Measurements from ENCODE around the gene TSPEAR.
"Not testable (repeated sequence)": the region's sequence is repeated elsewhere in the genome, so short reads cannot be mapped to it uniquely, and the experiment has no call there.

Gene TSPEAR

GRCh38 chr21:44697172-44697810, 14.1 kb downstream of the TSPEAR start, which contains the start of gene KRTAP10-12:
Gene KRTAP10-12, plus strand, starts transcription at chr21:44697172. Its CDS starts 30 bp downstream, at chr21:44697202.
- TF ChIP-seq REST (IDR thresholded peaks at IDR 0.05; ENCODE audit: insufficient read depth in 1 of 2, low read depth in 2 of 2, low read length in 2 of 2); POLR2AphosphoS5 (IDR thresholded peaks at IDR 0.05; ENCODE audit: low read depth, low read length); TAF1 (IDR thresholded peaks at IDR 0.05; ENCODE audit: borderline replicate concordance, insufficient read depth, low read length): not testable (repeated sequence)

- TF ChIP-seq REST (IDR thresholded peaks at IDR 0.05; ENCODE audit: insufficient read depth in 1 of 2, low read depth in 2 of 2, low read length in 2 of 2) (no peak), SIN3A (IDR thresholded peaks at IDR 0.05; ENCODE audit: borderline replicate concordance, insufficient read depth, low read length) (no peak)
Observed at GRCh38 chr21:44696572-44696971, 14.8 kb downstream of the TSPEAR start.

GRCh38 chr21:44695641-44696040, 15.7 kb downstream of the TSPEAR start:
- TF ChIP-seq REST (IDR thresholded peaks at IDR 0.05; ENCODE audit: insufficient read depth in 1 of 2, low read depth in 2 of 2, low read length in 2 of 2), result no peak
- TF ChIP-seq TAF1 (IDR thresholded peaks at IDR 0.05; ENCODE audit: borderline replicate concordance, insufficient read depth, low read length), result no peak
- TF ChIP-seq FOXP2 (optimal IDR thresholded peaks at IDR 0.05; ENCODE audit: borderline replicate concordance, extremely low read depth, extremely low read length, insufficient read depth), result no peak
- no peak for TF ChIP-seq POLR2AphosphoS5 (IDR thresholded peaks at IDR 0.05; ENCODE audit: low read depth, low read length)
- TF ChIP-seq SIN3A (IDR thresholded peaks at IDR 0.05; ENCODE audit: borderline replicate concordance, insufficient read depth, low read length), result no peak

GRCh38 chr21:44695184-44695583, 16.2 kb downstream of the TSPEAR start:
- TF ChIP-seq SIN3A (IDR thresholded peaks at IDR 0.05; ENCODE audit: borderline replicate concordance, insufficient read depth, low read length) (no peak), REST (IDR thresholded peaks at IDR 0.05; ENCODE audit: insufficient read depth in 1 of 2, low read depth in 2 of 2, low read length in 2 of 2) (no peak)

- TF ChIP-seq SIN3A (IDR thresholded peaks at IDR 0.05; ENCODE audit: borderline replicate concordance, insufficient read depth, low read length), result no peak
- TF ChIP-seq POLR2AphosphoS5 (IDR thresholded peaks at IDR 0.05; ENCODE audit: low read depth, low read length), result no peak
- TF ChIP-seq REST (IDR thresholded peaks at IDR 0.05; ENCODE audit: insufficient read depth in 1 of 2, low read depth in 2 of 2, low read length in 2 of 2), result no peak
- TF ChIP-seq TAF1 (IDR thresholded peaks at IDR 0.05; ENCODE audit: borderline replicate concordance, insufficient read depth, low read length), result no peak
- no peak for TF ChIP-seq FOXP2 (optimal IDR thresholded peaks at IDR 0.05; ENCODE audit: borderline replicate concordance, extremely low read depth, extremely low read length, insufficient read depth)
Observed at GRCh38 chr21:44694776-44695175, 16.6 kb downstream of the TSPEAR start.

Data from PFSK-1 (cell line).